ENCODE measurements around the gene ATP2B2. TPM values are rescaled to one million over a fixed set of nuclear protein-coding genes. Genes with fewer than 3 reads are reported as not detected.
A peak's percentile ranks its signal among the peaks of the same experiment; 100 is the strongest.

Gene ATP2B2
- total and polyA plus RNA-seq, 7 donors, result 0.08 to 6.5 (median 0.77) TPM

- intact Hi-C loops (cut with DNase I), result loop anchor here in 1 of 2 donors (5.0 kb wide), 1 partner anchor 33 kb away; no protein-coding TSS in a partner anchor
- Histone ChIP-seq H3K27me3 (ENCODE audit: insufficient read depth in 3 of 3, low read length in 2 of 3) (no peaks in the 10 kb centered on the region), H3K9me3 (no peaks in the 10 kb centered on the region), H3K4me3 (no peak overlapping the region), H3K27ac (no peak overlapping the region), H3K36me3 (ENCODE audit: insufficient read depth in 1 of 2, low read depth in 1 of 2) (peaks cover 0 to 5% of the 10 kb centered on the region in 2 donors), H3K4me1 (peaks cover 16% of the 10 kb centered on the region)
- no peak for ATAC-seq
- WGBS, 3 donors, result 89 to 92% (median 90%) methylated on average over 8 of the region's 8 CpGs
- peak in 1 of 2 donors; percentile 27 for DNase-seq
- TF ChIP-seq CTCF (IDR thresholded peaks at IDR 0.05), result no peak
Observed at GRCh38 chr3:10339376-10339955, 165.9 kb downstream of the ATP2B2 start.

- Histone ChIP-seq H3K27ac (no peak overlapping the region), H3K4me3 (no peak overlapping the region), H3K9me3 (no peaks in the 10 kb centered on the region), H3K27me3 (ENCODE audit: insufficient read depth in 3 of 3, low read length in 2 of 3) (no peaks in the 10 kb centered on the region), H3K36me3 (ENCODE audit: insufficient read depth in 1 of 2, low read depth in 1 of 2) (peaks cover 0 to 5% of the 10 kb centered on the region in 2 donors), H3K4me1 (peaks cover 22% of the 10 kb centered on the region)
- ATAC-seq (no peak), DNase-seq (peak in 1 of 2 donors; percentile 35)
- 79 to 83% (median 81%) methylated on average over 12 of the region's 12 CpGs for WGBS, 3 donors
- TF ChIP-seq CTCF (IDR thresholded peaks at IDR 0.05), result no peak
- intact Hi-C loops (cut with DNase I), result loop anchor here in 1 of 2 donors (5.0 kb wide), 1 partner anchor 34 kb away; no protein-coding TSS in a partner anchor
Observed at GRCh38 chr3:10338591-10339353, 166.6 kb downstream of the ATP2B2 start.

- ATAC-seq, result no peak
- Histone ChIP-seq H3K4me1 (peaks cover 27% of the 10 kb centered on the region), H3K36me3 (ENCODE audit: insufficient read depth in 1 of 2, low read depth in 1 of 2) (peaks cover 0 to 5% of the 10 kb centered on the region in 2 donors), H3K27me3 (ENCODE audit: insufficient read depth in 3 of 3, low read length in 2 of 3) (no peaks in the 10 kb centered on the region), H3K27ac (no peak overlapping the region), H3K9me3 (no peaks in the 10 kb centered on the region), H3K4me3 (no peak overlapping the region)
- peak in 1 of 2 donors; percentile 48 for DNase-seq
- no peak for TF ChIP-seq CTCF (IDR thresholded peaks at IDR 0.05)
- WGBS, 3 donors, result 86 to 87% (median 86%) methylated on average over 16 of the region's 16 CpGs
- intact Hi-C loops (cut with DNase I), result loop anchor here in 1 of 2 donors (5.0 kb wide), 1 partner anchor 34 kb away; no protein-coding TSS in a partner anchor
Observed at GRCh38 chr3:10338164-10338470, 167.3 kb downstream of the ATP2B2 start.

GRCh38 chr3:10337323-10338163, 167.8 kb downstream of the ATP2B2 start:
- H3K4me1 ChIP-seq, result peaks cover 27% of the 10 kb centered on the region
- intact Hi-C loops (cut with DNase I), result loop anchor here in 1 of 2 donors (5.0 kb wide), 1 partner anchor 35 kb away; no protein-coding TSS in a partner anchor
- DNase-seq (peak in 1 of 2 donors; percentile 36), ATAC-seq (no peak)
- H3K36me3 ChIP-seq (ENCODE audit: insufficient read depth in 1 of 2, low read depth in 1 of 2), result peaks cover 0 to 5% of the 10 kb centered on the region in 2 donors
- WGBS, 3 donors, result 79 to 82% (median 79%) methylated on average over 17 to 20 of the region's 20 CpGs
- H3K27me3 ChIP-seq (ENCODE audit: insufficient read depth in 3 of 3, low read length in 2 of 3), result no peaks in the 10 kb centered on the region
- H3K4me3 ChIP-seq, result no peak overlapping the region
- H3K9me3 ChIP-seq, result no peaks in the 10 kb centered on the region
- no peak for TF ChIP-seq CTCF (IDR thresholded peaks at IDR 0.05)
- H3K27ac ChIP-seq, result no peak overlapping the region

Data from psoas muscle (tissue), 8 donors.